Measurements from ENCODE around the gene FOXP1.

- TF ChIP-seq CTCF (optimal IDR thresholded peaks at IDR 0.05 in 1 of 3, IDR thresholded peaks at IDR 0.05 in 1 of 3, conservative IDR thresholded peaks at IDR 0.05 in 1 of 3; ENCODE audit: extremely low read depth in 1 of 3, insufficient read depth in 2 of 3, low read length in 3 of 3) (no peak), EZH2 (IDR thresholded peaks at IDR 0.05; ENCODE audit: low read length) (no peak)
Observed at GRCh38 chr3:71582036-71582611, 1.4 kb downstream of the FOXP1 start.

All from keratinocyte (primary cell).